ENCODE data around the gene MARCHF10.

DNA sequence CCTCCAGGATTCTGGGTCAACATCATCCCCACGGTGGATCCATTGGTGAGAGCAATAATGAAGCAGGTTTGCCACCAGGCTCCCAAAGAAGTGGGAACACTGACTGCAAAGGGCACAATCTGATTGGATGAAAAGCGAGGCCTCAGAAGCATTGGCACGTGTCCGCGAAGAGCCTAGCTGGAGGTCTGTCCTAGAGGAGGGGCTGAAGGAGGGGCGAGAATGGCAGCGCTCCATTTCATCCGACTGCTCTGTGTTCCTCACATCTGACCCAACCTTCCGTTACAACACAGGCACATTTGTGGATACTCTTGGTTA is 100.7 kb downstream of the MARCHF10 start:
- TF ChIP-seq, protein P1, sequence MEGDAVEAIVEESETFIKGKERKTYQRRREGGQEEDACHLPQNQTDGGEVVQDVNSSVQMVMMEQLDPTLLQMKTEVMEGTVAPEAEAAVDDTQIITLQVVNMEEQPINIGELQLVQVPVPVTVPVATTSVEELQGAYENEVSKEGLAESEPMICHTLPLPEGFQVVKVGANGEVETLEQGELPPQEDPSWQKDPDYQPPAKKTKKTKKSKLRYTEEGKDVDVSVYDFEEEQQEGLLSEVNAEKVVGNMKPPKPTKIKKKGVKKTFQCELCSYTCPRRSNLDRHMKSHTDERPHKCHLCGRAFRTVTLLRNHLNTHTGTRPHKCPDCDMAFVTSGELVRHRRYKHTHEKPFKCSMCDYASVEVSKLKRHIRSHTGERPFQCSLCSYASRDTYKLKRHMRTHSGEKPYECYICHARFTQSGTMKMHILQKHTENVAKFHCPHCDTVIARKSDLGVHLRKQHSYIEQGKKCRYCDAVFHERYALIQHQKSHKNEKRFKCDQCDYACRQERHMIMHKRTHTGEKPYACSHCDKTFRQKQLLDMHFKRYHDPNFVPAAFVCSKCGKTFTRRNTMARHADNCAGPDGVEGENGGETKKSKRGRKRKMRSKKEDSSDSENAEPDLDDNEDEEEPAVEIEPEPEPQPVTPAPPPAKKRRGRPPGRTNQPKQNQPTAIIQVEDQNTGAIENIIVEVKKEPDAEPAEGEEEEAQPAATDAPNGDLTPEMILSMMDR (IDR thresholded peaks at IDR 0.05; ENCODE audit: low read depth, low read length), result no peak
- TF ChIP-seq EZH2phosphoT487 (IDR thresholded peaks at IDR 0.05; ENCODE audit: low read depth), result no peak

Measured in OCI-LY3 (cell line).